ENCODE data around the gene GNG10.

Gene GNG10

GRCh38 chr9:111719541-111719940 is 58.1 kb downstream of the GNG10 start:
- in situ Hi-C loops (cut with MboI; ENCODE audit: low sequenced_read_pairs) = no loop called here

All from HL-60/S4 treated with phorbol 12-myristate 13-acetate at 8.2 ng/mL for 4 days and 3 days (cell line).